Lower lobe of right lung (tissue), 2 donors: Measurements from ENCODE around the gene TAAR9. TPM values are rescaled to one million over a fixed set of nuclear protein-coding genes. Genes with fewer than 3 reads are reported as not detected.

Experiments used
- ATAC-seq, 2 donors: fragments of 200-7000 bp; cut with Tn5 transposase; one replicate each; pipeline ENCODE4 v1.9.1; 2020 to 2022; ENCODE audit warnings: mild to moderate bottlenecking in 2 of 2, moderate library complexity in 2 of 2
- DNase-seq: peaks from one replicate; pipeline ENCODE4 v3.0.0-alpha.2; 2020
- H3K27ac ChIP-seq: fragments of 200-600 bp; one replicate; pipeline ENCODE4 v1.8.0; 2022
- H3K27me3 ChIP-seq: fragments of 200-600 bp; one replicate; pipeline ENCODE4 v1.8.0; 2022; ENCODE audit warnings: low read depth
- H3K36me3 ChIP-seq: fragments of 200-600 bp; one replicate; pipeline ENCODE4 v1.8.0; 2022; ENCODE audit warnings: mild to moderate bottlenecking
- H3K4me1 ChIP-seq: fragments of 200-600 bp; one replicate; pipeline ENCODE4 v1.8.0; 2022
- H3K4me3 ChIP-seq: fragments of 200-600 bp; one replicate; pipeline ENCODE4 v1.8.0; 2022; ENCODE audit warnings: mild to moderate bottlenecking
- H3K9me3 ChIP-seq: fragments of 200-600 bp; one replicate; pipeline ENCODE4 v1.8.0; 2022
- CTCF ChIP-seq: fragments of 200-600 bp; IDR thresholded peaks from one replicate; pipeline ENCODE4 v1.8.0; 2022; ENCODE audit warnings: antibody characterized with exemption, mild to moderate bottlenecking
- intact Hi-C: fragments of 100-400 bp; cut with DNase I; formaldehyde crosslinking; loops from one replicate; pipeline ENCODE4 v1.11.0; 2022
- total RNA-seq: library from RNA; stranded (reverse); fragmentation: NEBNext Ultra II Directional; extraction: Animal tissue kit (Norgen Biotek cat#: 25700); gene quantifications from one replicate; pipeline ENCODE4 v1.2.1, GENCODE V29; 2021
- donor health status: DM: no; HTN: yes; CAD: no; lungs with severe emphysema.

The TAAR9 gene
- total RNA-seq, 1 donor from 2014 or later = not detected

- Histone ChIP-seq H3K4me3 (no peak overlapping the region), H3K27ac (no peak overlapping the region), H3K4me1 (peaks cover 30% of the 10 kb centered on the region), H3K9me3 (no peaks in the 10 kb centered on the region), H3K27me3 (no peaks in the 10 kb centered on the region), H3K36me3 (no peaks in the 10 kb centered on the region)
- ATAC-seq (no peak), DNase-seq (no peak)
- no peak for TF ChIP-seq CTCF
- intact Hi-C loops = no loop called here
Measured at GRCh38 chr6:132515386-132515785, 22.7 kb upstream of the TAAR9 start.

GRCh38 chr6:132520953-132521352 is 17.1 kb upstream of the TAAR9 start:
- H3K36me3 ChIP-seq = no peaks in the 10 kb centered on the region
- no peaks in the 10 kb centered on the region for H3K9me3 ChIP-seq
- intact Hi-C loops = no loop called here
- DNase-seq (no peak), ATAC-seq (no peak)
- H3K27ac ChIP-seq = no peak overlapping the region
- H3K4me1 ChIP-seq = no peaks in the 10 kb centered on the region
- H3K27me3 ChIP-seq = no peaks in the 10 kb centered on the region
- H3K4me3 ChIP-seq = no peak overlapping the region
- TF ChIP-seq CTCF = no peak

- no peaks in the 10 kb centered on the region for H3K9me3 ChIP-seq
- no peak overlapping the region for H3K4me3 ChIP-seq
- DNase-seq (no peak), ATAC-seq (no peak)
- H3K27me3 ChIP-seq = no peaks in the 10 kb centered on the region
- H3K27ac ChIP-seq = no peak overlapping the region
- TF ChIP-seq CTCF = no peak
- intact Hi-C loops = no loop called here
- no peaks in the 10 kb centered on the region for H3K36me3 ChIP-seq
- no peaks in the 10 kb centered on the region for H3K4me1 ChIP-seq
Measured at GRCh38 chr6:132524646-132525045, 13.4 kb upstream of the TAAR9 start.

GRCh38 chr6:132525866-132526265 is 12.2 kb upstream of the TAAR9 start:
- no peak for ATAC-seq
- no peaks in the 10 kb centered on the region for H3K36me3 ChIP-seq
- H3K27ac ChIP-seq = no peak overlapping the region
- no peaks in the 10 kb centered on the region for H3K9me3 ChIP-seq
- TF ChIP-seq CTCF = no peak
- peaks cover 4% of the 10 kb centered on the region for H3K4me1 ChIP-seq
- no peak for DNase-seq
- no peak overlapping the region for H3K4me3 ChIP-seq
- intact Hi-C loops = no loop called here
- no peaks in the 10 kb centered on the region for H3K27me3 ChIP-seq

GRCh38 chr6:132526461-132526860 is 11.6 kb upstream of the TAAR9 start:
- H3K27me3 ChIP-seq = no peaks in the 10 kb centered on the region
- ATAC-seq (no peak), DNase-seq (no peak)
- no peaks in the 10 kb centered on the region for H3K9me3 ChIP-seq
- H3K4me1 ChIP-seq = peaks cover 4% of the 10 kb centered on the region
- no peak overlapping the region for H3K4me3 ChIP-seq
- TF ChIP-seq CTCF = no peak
- intact Hi-C loops = no loop called here
- H3K27ac ChIP-seq = no peak overlapping the region
- H3K36me3 ChIP-seq = no peaks in the 10 kb centered on the region

DNA sequence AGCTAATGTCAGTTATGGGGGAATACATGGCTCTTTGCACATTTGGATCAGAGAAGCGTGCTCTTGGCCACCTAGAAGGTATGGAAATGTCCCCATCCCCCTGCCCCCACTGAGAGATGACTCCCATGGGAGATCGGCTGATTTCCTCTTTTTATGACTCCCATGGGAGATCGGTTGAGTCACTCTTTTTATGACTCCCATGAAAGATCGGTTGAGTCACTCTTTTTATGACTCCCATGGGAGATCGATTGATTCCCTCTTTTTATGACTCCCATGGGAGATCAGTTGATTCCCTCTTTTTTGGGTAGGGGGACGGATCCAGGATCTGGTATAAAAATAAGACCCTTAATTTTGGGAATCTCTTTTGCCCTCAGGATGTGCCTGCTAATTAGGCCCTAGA is 10.3 kb upstream of the TAAR9 start:
- intact Hi-C loops = no loop called here
- ATAC-seq = no peak
- no peak for TF ChIP-seq CTCF

More for the DNA sequence above, 10.3 kb upstream of the TAAR9 start:
- Histone ChIP-seq H3K4me1 (peaks cover 4% of the 10 kb centered on the region), H3K36me3 (no peaks in the 10 kb centered on the region), H3K27me3 (no peaks in the 10 kb centered on the region), H3K9me3 (no peaks in the 10 kb centered on the region), H3K4me3 (no peak overlapping the region), H3K27ac (no peak overlapping the region)
- no peak for DNase-seq
